NCI-H1436 (cell line): Measurements from ENCODE around the gene CDH13.

Experiments used
- DNase-seq: peaks from one replicate; lab custom pipeline; 2025; lab: John Stamatoyannopoulos, UW

CDH13 gene

DNA sequence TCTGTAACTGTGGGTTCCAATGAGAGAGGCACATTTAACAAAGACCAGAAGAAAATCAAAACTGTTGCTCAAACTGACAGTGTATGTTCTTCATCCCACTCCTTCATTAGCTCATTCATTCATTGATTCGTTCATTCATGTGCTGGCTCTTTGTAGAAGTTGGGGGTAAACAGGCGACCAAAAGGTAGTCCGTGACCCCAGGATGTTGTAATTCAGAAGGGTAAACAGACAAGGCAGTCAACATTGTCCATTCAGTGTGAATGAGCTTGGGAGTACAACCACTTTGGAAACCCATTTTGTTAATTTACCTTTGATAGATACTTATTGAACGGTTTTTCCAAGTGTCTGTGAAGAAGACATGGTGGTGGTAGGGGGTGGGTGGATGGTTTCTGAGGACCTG, 26.1 kb downstream of the CDH13 start:
- DNase-seq, result no peak

DNA sequence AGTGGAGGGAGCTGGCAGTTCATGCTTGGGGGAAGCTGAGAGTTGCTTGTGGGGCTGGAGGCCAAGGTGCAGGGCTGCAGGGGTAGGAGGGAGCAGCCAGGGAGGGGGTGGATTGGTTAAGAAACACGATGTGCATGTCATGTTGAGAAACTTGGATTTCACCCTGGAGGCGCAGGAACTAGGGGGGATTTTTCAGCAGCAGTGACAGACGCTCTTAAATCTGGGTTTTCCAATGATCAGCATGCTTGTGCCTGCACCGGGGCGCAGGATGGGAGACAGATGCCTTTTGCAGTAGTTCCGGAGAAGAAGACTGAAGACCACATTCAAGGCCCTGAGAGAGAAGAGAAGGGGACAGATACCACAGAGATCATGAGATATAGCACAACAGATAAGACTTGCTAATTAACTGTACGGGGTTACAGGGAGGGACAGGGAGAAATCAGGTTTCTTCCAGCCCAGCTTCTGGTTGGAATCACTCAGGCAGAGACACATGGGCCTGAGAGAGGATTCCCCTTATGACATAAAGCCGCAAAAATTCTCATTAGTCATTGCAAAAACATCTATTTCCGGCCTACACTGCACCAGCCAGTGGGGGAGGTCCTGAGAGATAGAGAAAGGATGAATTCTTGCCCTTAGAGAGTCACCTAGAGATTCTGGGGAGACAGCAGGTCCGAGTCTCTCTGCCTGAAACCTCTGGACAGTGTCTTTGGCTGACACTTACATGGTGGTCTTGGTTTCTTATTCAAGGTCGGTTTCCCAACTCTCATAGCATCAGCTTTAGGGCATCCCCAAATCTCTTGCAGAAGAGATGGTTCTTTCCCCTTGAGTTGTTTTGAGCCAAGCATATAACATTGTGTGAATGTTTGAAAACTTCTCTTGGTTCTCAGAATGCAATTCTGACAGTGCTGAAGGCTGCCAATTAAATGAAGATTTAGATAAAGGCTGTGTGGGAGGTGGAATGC, 27.1 kb downstream of the CDH13 start:
- no peak for DNase-seq

DNA sequence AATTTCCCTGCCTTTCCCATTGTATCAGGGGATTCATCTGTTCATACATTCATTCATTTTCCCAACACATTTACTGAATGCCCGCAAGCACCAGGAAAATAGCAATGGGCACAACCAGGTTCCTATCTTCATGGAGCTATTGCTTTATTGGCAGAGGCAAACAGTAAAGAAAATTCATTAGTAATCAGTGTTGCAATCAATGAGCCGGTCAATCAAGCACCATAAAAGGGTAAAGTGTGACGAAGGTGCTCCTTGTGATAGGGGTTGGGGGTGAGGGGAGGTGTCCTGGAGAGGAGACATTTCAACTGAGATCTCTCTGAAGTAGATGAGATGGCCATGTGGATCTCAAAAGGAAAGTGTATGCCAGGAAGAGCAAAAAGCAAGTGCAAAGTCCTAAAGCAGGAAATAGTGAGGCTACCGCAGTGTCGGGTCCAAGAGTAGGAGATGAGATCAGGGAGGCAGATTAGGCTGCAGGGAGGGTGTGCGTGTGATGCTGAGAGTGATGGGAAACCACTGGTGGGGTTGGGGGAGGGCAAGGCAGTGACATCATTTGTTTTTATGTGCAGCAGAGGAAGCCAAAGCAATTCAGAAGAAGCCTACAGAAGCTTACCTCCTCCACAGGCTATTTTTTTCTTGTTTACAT, 28.4 kb downstream of the CDH13 start:
- no peak for DNase-seq

DNA sequence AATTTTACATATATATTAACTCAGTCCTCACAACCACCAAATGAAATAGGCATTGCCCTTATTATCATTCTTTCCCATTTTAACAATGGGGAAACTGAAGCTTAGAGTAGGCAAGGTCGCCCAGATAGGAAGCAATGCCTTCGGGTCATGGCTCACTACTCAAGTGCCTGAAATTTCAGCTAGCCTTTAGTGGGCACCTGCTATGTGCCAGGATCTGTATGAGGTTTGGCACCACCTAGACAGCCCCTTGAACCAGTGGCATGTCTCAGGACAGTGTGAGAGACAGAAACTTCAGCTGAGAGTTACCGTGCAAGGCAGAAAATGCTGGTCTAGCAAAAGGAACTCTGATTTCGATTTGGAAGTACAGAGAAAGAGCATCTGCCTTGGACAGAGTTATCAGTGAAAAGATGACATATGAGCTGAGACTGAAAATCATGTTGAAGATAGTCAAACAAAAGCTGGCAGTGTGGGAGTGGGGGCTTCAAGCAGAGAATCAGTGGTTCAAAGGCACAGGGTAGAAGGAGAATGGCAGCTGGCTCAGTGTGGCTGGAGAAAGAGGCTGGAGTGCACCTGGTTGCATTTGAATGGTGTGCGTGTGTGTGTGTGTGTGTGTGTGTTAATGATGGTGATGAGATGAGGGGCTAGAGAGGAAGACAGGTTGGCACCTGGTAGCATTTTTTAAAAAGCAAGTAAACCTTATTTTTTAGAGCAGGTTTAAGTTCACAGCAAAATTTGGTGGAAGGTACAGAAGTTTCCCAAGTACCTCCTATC, 29.1 kb downstream of the CDH13 start:
- no peak for DNase-seq

DNA sequence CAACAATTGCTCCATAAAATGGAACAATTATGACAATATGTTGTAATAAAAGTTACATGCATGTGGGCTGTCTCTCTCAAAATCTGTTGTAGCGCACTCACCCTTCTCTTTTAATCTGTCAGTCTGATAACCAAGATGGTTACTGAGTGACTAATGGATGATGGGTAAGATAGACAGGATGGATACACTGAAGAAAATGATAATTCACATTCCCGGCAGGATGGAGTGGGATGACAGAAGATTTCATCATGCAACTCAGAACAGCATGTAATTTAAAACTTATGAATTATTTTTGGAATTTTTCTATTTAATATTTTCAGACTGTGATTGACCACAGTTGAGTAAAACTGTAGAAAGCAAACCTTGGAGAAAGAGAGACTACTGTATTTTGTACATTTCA, 30.5 kb downstream of the CDH13 start:
- no peak for DNase-seq

DNA sequence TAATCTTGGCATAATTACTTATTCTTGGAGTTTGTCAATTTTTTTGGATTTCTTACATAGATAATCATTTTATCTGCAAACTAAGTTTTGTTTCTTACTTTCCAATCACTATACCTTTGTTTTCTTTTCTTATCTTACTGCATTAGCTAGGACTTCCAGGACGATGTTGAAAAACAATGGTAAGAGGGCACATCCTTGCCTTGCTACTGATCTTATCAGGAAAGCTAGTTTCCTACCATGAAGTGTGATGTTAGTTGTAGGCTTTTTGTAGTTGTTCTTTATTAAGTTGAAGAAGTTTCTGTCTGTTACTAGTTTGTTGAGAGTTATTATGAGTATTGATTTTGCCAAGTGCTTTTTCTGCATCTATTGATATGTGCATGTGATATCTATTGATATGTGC, 31.0 kb downstream of the CDH13 start:
- no peak for DNase-seq

DNA sequence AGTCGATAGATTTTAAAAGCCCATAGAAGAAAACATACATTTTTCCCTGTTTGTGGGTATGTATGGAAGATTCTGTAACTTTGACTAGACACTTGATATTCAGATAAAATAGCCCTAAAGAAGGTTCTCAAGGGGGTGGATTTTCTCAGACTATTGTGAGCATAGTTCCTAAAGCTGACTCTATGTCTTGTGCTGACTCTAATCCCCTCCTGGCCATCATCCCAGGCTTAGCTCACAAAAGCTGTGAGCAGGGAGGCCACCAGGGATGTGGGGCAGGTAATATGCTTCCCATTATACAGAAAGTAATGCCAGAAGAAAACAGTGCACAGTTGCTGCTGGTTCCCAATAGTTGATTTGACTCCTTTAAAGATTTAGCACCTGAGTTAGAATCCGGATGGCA, 32.0 kb downstream of the CDH13 start:
- DNase-seq, result no peak

DNA sequence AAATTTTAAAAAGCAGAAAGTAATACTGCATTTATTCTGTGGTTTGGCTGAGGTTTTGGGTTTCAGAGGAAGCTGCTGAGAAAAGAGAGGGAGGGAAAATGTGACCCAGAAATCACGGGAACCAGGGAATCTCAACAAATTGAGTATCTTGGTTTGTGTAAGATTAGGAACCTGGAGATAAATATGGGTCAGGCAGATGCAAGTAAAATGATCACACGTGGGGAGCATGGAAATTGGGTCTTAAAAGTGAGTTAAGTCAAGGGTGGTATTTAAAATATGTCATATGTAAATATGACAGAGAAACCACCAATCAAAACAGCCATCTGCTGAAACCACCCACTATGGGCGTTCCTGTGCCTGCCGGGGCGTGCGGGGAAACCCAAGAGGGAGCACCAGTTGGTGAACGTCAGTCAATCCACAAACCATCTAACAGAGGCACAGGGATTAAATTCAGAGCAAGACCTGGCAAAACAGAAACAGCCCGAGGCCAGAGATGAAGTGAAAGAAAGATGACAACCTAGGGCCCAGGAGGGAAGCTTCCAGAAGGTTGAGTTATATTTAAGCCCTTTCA, 33.4 kb downstream of the CDH13 start:
- DNase-seq, result no peak

DNA sequence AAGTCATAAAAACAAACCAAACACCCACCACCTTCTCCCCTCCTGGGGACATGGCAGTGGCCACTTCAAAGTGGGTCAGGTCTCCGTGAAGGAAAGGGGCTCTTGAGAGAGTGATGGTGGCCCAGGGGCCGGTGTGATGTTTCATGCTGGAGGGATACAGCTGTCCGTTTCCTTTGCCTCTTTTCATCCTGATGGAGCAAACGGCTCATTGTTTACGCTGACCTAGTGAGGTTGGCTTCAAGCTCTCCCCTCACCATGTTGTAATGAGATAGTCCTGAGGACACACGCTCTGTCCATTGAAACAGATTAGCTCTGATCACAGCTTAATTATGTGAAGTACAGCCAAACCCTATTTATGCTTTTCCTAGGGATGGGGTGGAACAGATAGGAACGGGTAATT, 34.2 kb downstream of the CDH13 start:
- DNase-seq, result no peak

DNA sequence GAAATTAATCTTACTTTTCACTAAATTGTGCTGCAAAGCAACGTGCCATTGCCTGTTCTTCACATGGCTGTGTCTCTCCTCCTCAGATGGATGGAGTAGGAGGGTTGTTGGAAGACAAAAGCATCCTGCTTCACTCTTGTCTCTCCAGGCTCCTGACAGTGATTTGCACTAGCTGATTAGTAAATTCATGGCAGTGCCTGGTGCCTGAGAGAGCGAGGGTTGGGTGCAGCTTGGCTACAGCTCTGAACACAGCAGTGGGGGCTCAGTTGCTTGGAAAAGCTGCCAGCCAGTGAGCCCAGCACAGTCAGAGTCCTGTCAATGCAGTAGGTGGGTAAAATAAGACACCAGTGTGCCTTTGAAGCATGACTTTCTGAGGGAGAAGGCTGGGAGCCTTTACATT, 37.4 kb downstream of the CDH13 start:
- no peak for DNase-seq

DNA sequence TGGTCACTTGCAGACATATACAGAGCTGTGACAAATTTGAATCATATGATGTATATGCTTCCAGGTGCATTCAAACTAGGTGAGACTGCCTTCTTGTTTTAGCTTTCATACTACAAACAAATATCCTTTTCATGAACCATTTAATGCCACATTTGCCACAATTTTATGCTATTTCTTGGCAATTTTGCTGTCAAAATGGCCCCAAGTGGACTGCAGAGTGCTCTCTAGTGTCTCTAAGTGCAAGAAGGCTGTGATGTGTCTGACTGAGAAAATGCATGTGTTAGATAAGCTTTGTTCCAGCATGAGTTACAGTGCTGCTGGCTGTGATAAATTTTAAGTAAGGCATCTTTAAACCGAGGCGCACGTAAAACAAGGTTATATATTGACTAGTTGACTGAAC, 38.3 kb downstream of the CDH13 start:
- no peak for DNase-seq

DNA sequence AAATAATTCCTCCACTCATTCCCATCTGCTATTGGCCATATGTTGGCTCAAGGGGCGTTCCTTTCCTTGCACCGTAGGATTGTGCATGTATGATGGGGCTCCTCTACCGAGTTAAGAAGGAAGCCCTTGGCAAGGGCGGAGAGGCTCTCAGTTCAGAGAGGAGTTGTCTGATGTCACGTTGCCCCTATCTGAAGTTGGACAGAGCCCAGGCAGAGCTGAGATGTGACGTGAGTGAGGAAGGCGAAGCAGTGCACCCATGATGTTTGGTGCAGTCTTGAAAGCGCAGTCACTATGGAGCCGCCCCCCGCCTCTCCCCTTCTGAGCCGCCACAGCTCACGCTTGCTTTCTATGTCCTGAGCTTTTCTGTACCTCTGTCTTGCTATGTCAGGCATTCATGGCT, 40.7 kb downstream of the CDH13 start:
- no peak for DNase-seq

DNA sequence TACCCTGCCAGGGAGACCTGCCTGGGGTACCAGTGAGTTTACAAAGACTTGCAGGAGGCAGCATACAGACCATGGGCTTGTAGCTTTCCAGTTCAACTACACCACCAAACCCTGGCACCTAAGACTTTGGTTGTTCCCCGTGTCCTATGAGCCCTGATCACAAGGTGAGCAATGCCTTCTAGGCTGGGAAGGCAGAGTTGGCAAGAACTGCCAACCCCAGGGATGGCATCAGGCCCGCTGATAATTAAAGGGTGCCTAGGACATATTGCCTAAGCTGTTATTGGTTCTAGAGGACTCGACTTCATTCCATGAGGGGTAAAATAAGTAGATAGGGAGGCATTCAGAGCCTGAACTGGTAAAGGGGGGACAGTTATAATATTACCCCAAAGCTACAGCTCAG, 41.3 kb downstream of the CDH13 start:
- DNase-seq, result no peak

DNA sequence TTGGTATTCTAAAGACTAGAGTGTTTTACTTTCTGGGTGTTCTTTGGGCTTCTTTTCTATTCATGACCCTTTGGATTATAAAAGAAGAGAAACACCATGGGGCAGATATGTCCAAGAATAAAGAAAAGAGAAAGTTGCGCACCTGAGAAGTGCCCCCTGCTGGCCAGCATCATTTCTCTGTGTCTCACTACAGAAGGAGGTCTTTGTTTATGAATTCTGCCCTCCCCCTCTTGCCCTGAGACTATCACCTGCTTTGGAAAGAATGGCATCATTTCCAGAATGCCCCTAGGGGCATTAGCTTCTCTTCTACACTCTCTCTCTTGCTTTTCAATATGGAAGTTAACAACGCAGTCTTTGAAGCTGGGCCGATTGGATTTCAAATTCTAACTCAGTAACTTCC, 45.0 kb downstream of the CDH13 start:
- DNase-seq, result no peak

DNA sequence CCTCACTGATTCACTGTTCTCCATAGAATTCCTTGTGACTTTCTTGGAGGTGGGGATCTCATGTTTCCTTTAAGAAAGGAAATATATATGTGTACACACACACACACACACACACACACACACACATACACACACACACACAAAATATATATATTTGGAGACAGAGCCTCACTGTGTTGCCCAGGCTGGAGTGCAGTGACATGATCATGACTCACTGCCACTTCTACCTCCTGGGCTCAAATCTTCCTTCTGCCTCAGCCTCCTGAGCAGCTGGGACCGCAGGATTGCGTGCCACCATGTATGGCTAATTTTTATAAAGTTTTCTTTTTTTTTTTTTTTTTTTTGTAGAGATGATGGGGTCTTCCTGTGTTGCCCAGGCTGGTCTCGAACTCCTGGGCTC, 45.9 kb downstream of the CDH13 start:
- DNase-seq, result no peak

DNA sequence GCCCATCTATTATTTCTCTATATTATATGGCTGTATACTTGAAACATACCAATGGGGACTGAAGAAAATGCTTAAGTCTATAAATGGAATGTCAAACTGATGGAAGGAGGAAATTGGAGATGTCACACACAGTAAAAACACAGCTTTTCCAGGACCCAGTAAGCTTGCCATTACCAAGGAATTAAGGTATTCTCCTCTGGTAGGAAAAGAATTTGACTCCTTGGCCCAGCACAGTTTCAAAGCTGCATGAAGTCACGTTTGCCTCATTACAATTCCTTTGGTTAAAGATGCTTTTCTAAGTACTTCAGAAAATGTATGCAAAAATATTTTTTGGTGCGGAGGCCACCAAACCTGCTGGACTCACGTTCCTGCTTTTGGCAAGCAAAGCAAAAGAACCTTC, 48.5 kb downstream of the CDH13 start:
- no peak for DNase-seq

DNA sequence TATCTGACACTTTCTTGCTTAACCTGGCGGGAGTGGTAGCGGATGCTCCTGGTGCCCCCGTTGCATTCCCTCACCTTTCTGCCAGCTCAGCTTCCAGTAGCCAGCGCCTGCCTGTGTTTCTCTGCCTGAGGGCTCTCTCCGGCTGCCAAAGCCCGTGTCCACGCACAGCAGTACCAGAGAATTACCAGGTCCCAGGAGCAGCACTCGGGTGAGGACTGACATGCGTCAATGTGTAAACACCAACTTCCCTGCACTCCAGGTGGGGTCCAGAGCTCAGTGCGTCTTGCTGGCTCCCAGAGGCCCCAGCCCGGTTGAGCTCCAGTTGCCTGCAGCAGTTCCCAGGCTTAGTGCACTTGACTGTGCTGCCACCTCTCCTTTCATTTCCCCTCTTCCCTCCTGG, 54.8 kb downstream of the CDH13 start:
- DNase-seq, result no peak

DNA sequence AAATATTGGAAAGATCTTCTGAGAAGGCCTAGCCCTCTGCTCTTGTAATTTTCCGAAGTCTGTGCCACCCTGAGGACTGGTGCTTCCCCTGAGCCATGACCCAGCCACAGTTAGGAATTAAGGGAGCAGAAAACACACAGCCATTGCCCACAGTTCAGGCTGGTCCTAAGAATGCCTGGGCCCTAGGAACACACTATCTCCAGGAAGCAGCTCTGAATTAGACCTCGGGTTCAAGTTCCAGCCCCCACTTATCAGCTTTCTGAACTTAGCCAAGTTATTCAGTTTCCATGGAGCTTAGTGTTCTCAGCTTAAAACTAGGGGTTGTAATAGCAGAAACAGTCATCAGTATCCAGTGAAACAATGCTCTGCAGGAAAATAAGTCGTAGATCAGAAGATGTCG, 56.0 kb downstream of the CDH13 start:
- no peak for DNase-seq

DNA sequence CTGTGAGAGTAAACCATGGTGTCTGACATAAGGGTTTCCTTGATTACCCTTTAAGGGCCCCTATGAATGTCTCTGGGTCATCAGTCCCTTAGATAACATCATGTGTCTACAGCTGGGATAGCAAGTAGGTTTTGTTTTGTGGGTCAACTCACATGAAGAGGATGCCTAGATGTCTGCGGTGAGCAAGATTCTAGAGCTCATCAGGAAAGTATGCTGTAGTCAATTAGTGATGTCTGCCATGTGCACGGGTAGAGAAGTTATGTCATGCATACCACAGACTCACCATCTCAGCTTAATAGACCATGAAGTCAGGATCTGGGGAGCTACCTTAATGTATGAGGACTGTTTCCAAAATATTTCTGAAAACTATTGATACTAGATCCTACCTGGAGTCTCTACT, 57.5 kb downstream of the CDH13 start:
- DNase-seq, result no peak

DNA sequence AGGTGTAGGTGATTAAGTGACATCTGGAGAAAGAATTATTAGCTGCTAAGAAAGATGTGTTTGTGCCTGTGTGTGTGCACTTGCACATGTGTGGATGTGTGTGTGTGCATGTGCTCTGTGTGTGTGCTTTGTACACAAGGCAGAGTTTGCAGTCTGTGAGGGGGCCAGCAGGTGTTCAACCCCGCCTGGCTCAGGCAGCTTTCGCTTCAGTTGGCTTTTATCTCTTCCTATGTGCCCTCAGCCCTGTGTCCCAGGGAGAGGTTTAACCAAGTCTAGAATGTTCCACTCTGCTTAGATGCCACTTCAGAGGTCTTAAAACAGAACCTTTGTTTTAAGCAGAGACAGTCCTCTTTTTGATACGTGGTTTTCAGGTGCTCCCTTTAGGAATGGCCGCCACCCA, 58.8 kb downstream of the CDH13 start:
- no peak for DNase-seq

DNA sequence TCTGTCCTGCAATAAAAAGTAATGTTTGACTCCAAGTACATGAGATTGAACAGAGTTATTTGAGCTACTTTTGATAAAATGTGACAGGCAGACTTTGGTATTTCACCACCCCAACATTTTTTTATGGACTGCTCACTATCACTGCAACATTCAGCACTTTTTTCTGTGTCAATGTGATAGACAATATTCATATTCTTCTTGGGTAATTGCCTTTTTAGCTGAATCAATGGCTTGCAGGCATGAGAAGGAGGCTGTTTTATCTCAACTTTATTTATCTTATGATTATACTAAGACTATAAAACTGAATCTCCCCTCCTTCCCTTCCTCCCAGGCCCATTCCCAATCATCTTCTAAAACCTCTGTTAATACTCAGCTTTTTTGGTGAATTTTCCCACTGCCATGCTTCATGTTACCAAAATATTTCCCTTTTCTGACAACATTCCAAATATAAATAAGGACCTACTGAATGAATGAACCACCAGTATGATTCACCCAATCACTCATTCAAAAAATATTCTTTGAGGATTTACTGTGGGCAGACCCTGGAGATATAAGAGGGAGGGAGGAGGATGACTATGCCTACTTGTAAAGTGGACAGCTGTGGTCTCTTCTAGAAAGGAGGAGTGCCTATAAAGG, 67.6 kb downstream of the CDH13 start:
- DNase-seq, result no peak

DNA sequence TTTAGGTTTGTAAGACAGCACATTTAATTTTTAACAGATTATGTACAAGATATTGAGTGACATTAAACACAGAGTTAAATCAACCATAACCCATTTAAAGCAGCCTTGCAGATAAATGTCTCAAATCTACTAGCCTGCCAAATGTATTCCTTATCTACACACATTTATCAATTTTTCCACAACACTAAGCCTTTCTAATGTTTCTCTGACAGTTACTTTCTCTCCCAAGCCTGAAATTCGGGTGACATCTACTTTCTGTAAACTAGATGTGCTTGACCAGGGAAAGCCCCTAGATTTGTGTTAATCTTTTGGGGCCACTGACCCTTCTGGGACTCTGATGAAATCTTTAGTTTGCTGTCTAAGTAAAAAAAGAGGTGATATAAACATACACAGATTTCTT, 69.0 kb downstream of the CDH13 start:
- no peak for DNase-seq
